Smooth muscle cell (in vitro differentiated cells): ENCODE data around the gene MYOM1. TPM values are rescaled to one million over a fixed set of nuclear protein-coding genes. Genes with fewer than 3 reads are reported as not detected.

Experiments used
- DNase-seq: peaks from one replicate; lab custom pipeline; 2025; ENCODE audit not compliant: unreplicated experiment; lab: John Stamatoyannopoulos, UW
- H2AFZ ChIP-seq: fragments of 200-600 bp; sonication (generic); 2 replicates; pipeline ENCODE4 v1.6.0; 2016; ENCODE audit warnings: antibody characterized with exemption, low read depth, mild to moderate bottlenecking
- H3F3A ChIP-seq: fragments of 200-600 bp; sonication (generic); 2 replicates; pipeline ENCODE4 v1.6.0; 2017; ENCODE audit warnings: antibody characterized with exemption, low read depth
- H3K27ac ChIP-seq: fragments of 200-600 bp; sonication (generic); 2 replicates; pipeline ENCODE4 v1.5.1; 2016; ENCODE audit warnings: low read depth, mild to moderate bottlenecking
- H3K27me3 ChIP-seq: fragments of 200-600 bp; sonication (generic); 2 replicates; pipeline ENCODE4 v1.6.1; 2016; ENCODE audit warnings: low read depth, mild to moderate bottlenecking
- H3K36me3 ChIP-seq: fragments of 200-600 bp; sonication (generic); 2 replicates; pipeline ENCODE4 v1.5.1; 2016; ENCODE audit warnings: low read depth
- H3K4me1 ChIP-seq: fragments of 200-600 bp; sonication (generic); 2 replicates; pipeline ENCODE4 v1.5.1; 2016; ENCODE audit warnings: low read depth
- H3K4me2 ChIP-seq: fragments of 200-600 bp; sonication (generic); 2 replicates; pipeline ENCODE4 v1.6.0; 2016; ENCODE audit warnings: mild to moderate bottlenecking
- H3K4me3 ChIP-seq: fragments of 200-600 bp; sonication (generic); 2 replicates; pipeline ENCODE4 v1.5.1; 2016; ENCODE audit warnings: mild to moderate bottlenecking
- H3K79me2 ChIP-seq: fragments of 200-600 bp; sonication (generic); 2 replicates; pipeline ENCODE4 v1.6.0; 2016; ENCODE audit warnings: low read depth, mild to moderate bottlenecking
- H3K9ac ChIP-seq: fragments of 200-600 bp; sonication (generic); 2 replicates; pipeline ENCODE4 v1.6.0; 2016; ENCODE audit warnings: low read depth
- H3K9me3 ChIP-seq: fragments of 200-600 bp; sonication (generic); replicated peaks from 2 replicates; pipeline ENCODE4 v1.5.1; 2016; ENCODE audit warnings: low read depth
- H4K20me1 ChIP-seq: fragments of 200-600 bp; sonication (generic); 2 replicates; pipeline ENCODE4 v1.6.0; 2016; ENCODE audit warnings: low read depth
- CTCF ChIP-seq: fragments of 200-600 bp; sonication (generic); IDR thresholded peaks from 2 replicates; pipeline ENCODE4 v1.5.1; 2017; ENCODE audit warnings: borderline replicate concordance, mild to moderate bottlenecking, antibody characterized with exemption; ENCODE audit not compliant: insufficient read depth, poor library complexity, severe bottlenecking
- WGBS: methylation state at CpG from one replicate; pipeline ENCODE4 v1.1.7; 2016; ENCODE audit warnings: low lambda C conversion rate; 5-methylcytosine and 5-hydroxymethylcytosine counted together
- polyA plus RNA-seq: library from polyadenylated mRNA; unstranded; fragments of >200 nt; fragmentation: Nextera tagmentation; extraction: Ambion mirVana; gene quantifications from 2 replicates; pipeline ENCODE4 v1.2.1, GENCODE V29; 2016
- total RNA-seq: library from RNA; depleted of rRNA; stranded (reverse); fragments of >200 nt; gene quantifications from 2 replicates; pipeline ENCODE4 v1.2.3, GENCODE V29; 2014

MYOM1 gene
- total and polyA plus RNA-seq, 2 experiments from 2014 or later: 0.40 to 0.87 TPM

GRCh38 chr18:3085612-3086011 is 134.2 kb downstream of the MYOM1 start:
- Histone ChIP-seq H3K27ac (no peak overlapping the region), H3K4me2 (no peak overlapping the region), H3K27me3 (no peaks in the 10 kb centered on the region), H3K36me3 (no peaks in the 10 kb centered on the region), H3F3A (no peaks in the 10 kb centered on the region), H3K4me1 (no peaks in the 10 kb centered on the region), H3K79me2 (no peaks in the 10 kb centered on the region), H4K20me1 (no peaks in the 10 kb centered on the region), H2AFZ (no peak overlapping the region), H3K9me3 (no peaks in the 10 kb centered on the region), H3K9ac (no peak overlapping the region), H3K4me3 (no peak overlapping the region)
- DNase-seq: no peak
- 53% methylated on average over 1 of the region's 1 CpG for WGBS
- TF ChIP-seq CTCF: no peak

- no peak overlapping the region for H3K4me3 ChIP-seq
- no peak overlapping the region for H3K9ac ChIP-seq
- H2AFZ ChIP-seq: no peak overlapping the region
- DNase-seq: no peak
- no peaks in the 10 kb centered on the region for H3K9me3 ChIP-seq
- no peak overlapping the region for H3K4me2 ChIP-seq
- WGBS: 64% methylated on average over 3 of the region's 3 CpGs
- H3F3A ChIP-seq: no peaks in the 10 kb centered on the region
- no peak for TF ChIP-seq CTCF
- no peaks in the 10 kb centered on the region for H3K27me3 ChIP-seq
- no peaks in the 10 kb centered on the region for H3K36me3 ChIP-seq
- no peak overlapping the region for H3K27ac ChIP-seq
- no peaks in the 10 kb centered on the region for H3K4me1 ChIP-seq
- no peaks in the 10 kb centered on the region for H3K79me2 ChIP-seq
- H4K20me1 ChIP-seq: no peaks in the 10 kb centered on the region
These were observed 135.6 kb downstream of the MYOM1 start for GRCh38 chr18:3084206-3084605.

GRCh38 chr18:3083766-3084165 is 136.0 kb downstream of the MYOM1 start:
- Histone ChIP-seq H3K4me2 (no peak overlapping the region), H2AFZ (no peak overlapping the region), H4K20me1 (no peaks in the 10 kb centered on the region), H3K27me3 (no peaks in the 10 kb centered on the region), H3K4me3 (no peak overlapping the region), H3F3A (no peaks in the 10 kb centered on the region), H3K9ac (no peak overlapping the region), H3K4me1 (no peaks in the 10 kb centered on the region), H3K27ac (no peak overlapping the region), H3K9me3 (no peaks in the 10 kb centered on the region), H3K36me3 (no peaks in the 10 kb centered on the region), H3K79me2 (no peaks in the 10 kb centered on the region)
- no peak for DNase-seq
- no peak for TF ChIP-seq CTCF
- WGBS: 62% methylated on average over 3 of the region's 3 CpGs

GRCh38 chr18:3081584-3081991 is 138.2 kb downstream of the MYOM1 start:
- Histone ChIP-seq H2AFZ (no peak overlapping the region), H3K27me3 (no peaks in the 10 kb centered on the region), H3K4me1 (no peaks in the 10 kb centered on the region), H3F3A (no peaks in the 10 kb centered on the region), H3K27ac (no peak overlapping the region), H3K4me2 (no peak overlapping the region), H3K9ac (no peak overlapping the region), H3K4me3 (no peak overlapping the region), H3K9me3 (no peaks in the 10 kb centered on the region), H3K36me3 (no peaks in the 10 kb centered on the region), H4K20me1 (no peaks in the 10 kb centered on the region), H3K79me2 (no peaks in the 10 kb centered on the region)
- DNase-seq: no peak
- WGBS: 71% methylated on average over 3 of the region's 3 CpGs
- no peak for TF ChIP-seq CTCF
